ENCODE measurements around the gene CD4. TPM values are rescaled to one million over a fixed set of nuclear protein-coding genes. Genes with fewer than 3 reads are reported as not detected.

Gene CD4
- total RNA-seq, 1 experiment from 2014 or later: not detected

DNA sequence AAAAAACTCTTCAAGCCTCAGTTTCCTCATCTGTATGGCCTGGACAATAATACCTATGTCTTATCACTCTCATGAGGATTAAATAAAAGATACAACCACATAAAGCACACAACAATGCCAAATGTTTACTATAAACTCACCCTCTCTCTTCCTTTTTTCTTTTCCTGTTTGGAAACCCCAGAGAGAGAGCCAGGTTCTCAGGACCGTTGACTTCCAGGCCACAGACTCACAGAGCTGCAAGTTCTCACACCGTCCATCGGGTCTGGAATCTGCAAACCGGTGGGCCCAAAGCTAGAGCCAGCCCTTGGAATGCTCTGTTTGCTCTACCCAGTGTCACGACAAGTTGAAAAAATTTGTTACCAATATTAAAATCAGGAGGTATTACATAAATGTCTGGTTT lies 4.6 kb upstream of the CD4 start:
- ChIA-PET CTCF (interaction anchor here (1.0 kb wide), 1 partner anchor 324 kb away, joined by 3 read pairs; the partner anchor contains the start of gene C1RL), POLR2A (no interaction called here)
- no peak overlapping the region for H3K27ac Mint-ChIP-seq (ENCODE audit: unreplicated experiment)
- H3K4me3 Mint-ChIP-seq (ENCODE audit: unreplicated experiment): no peak overlapping the region
- Histone ChIP-seq H3K36me3 (ENCODE audit: control insufficient read depth, insufficient read depth, low read length) (no peaks in the 10 kb centered on the region), H3K4me1 (peaks cover 3% of the 10 kb centered on the region; the same call in 1 of the 2 replicates), H3K4me3 (ENCODE audit: low read depth, low read length) (no peak overlapping the region), H3K27me3 (replicated peaks; ENCODE audit: control insufficient read depth, insufficient read depth, low read length) (no peaks in the 10 kb centered on the region), H3K9me3 (no peaks in the 10 kb centered on the region)
- intact Hi-C loops (cut with micrococcal nuclease; ENCODE audit: unreplicated experiment): no loop called here
- peaks cover under 1% of the 10 kb centered on the region for H3K4me1 Mint-ChIP-seq (ENCODE audit: low read depth, unreplicated experiment)
- H3K27me3 Mint-ChIP-seq (ENCODE audit: insufficient read depth, unreplicated experiment): no peaks in the 10 kb centered on the region
- no peak for DNase-seq
- TF ChIP-seq CTCF (IDR thresholded peaks at IDR 0.05; ENCODE audit: insufficient read depth in 1 of 2, low read depth in 1 of 2, low read length in 1 of 2, severe bottlenecking in 1 of 2, unreplicated experiment in 1 of 2): no peak
- H3K9me3 Mint-ChIP-seq (ENCODE audit: unreplicated experiment): no peaks in the 10 kb centered on the region
- H3K36me3 Mint-ChIP-seq (ENCODE audit: insufficient read depth, unreplicated experiment): no peaks in the 10 kb centered on the region
- BruUV-seq (replicated peaks): no TSS peak

GRCh38 chr12:6786416-6787094 lies 2.8 kb upstream of the CD4 start:
- Mint-ChIP-seq H3K4me1 (ENCODE audit: low read depth, unreplicated experiment) (no peaks in the 10 kb centered on the region), H3K4me3 (ENCODE audit: unreplicated experiment) (no peak overlapping the region), H3K27ac (ENCODE audit: unreplicated experiment) (no peak overlapping the region), H3K36me3 (ENCODE audit: insufficient read depth, unreplicated experiment) (no peaks in the 10 kb centered on the region), H3K9me3 (ENCODE audit: unreplicated experiment) (no peaks in the 10 kb centered on the region), H3K27me3 (ENCODE audit: insufficient read depth, unreplicated experiment) (no peaks in the 10 kb centered on the region)
- Histone ChIP-seq H3K4me1 (no peaks in the 10 kb centered on the region), H3K27me3 (replicated peaks; ENCODE audit: control insufficient read depth, insufficient read depth, low read length) (no peaks in the 10 kb centered on the region), H3K4me3 (ENCODE audit: low read depth, low read length) (no peak overlapping the region), H3K36me3 (ENCODE audit: control insufficient read depth, insufficient read depth, low read length) (no peaks in the 10 kb centered on the region), H3K9me3 (no peaks in the 10 kb centered on the region)
- POLR2A ChIA-PET: no interaction called here
- TF ChIP-seq CTCF (IDR thresholded peaks at IDR 0.05; ENCODE audit: insufficient read depth in 1 of 2, low read depth in 1 of 2, low read length in 1 of 2, severe bottlenecking in 1 of 2, unreplicated experiment in 1 of 2): no peak
- no peak for DNase-seq
- BruUV-seq (replicated peaks): no TSS peak
- intact Hi-C loops (cut with micrococcal nuclease; ENCODE audit: unreplicated experiment): no loop called here
- CTCF ChIA-PET: no interaction called here

DNA sequence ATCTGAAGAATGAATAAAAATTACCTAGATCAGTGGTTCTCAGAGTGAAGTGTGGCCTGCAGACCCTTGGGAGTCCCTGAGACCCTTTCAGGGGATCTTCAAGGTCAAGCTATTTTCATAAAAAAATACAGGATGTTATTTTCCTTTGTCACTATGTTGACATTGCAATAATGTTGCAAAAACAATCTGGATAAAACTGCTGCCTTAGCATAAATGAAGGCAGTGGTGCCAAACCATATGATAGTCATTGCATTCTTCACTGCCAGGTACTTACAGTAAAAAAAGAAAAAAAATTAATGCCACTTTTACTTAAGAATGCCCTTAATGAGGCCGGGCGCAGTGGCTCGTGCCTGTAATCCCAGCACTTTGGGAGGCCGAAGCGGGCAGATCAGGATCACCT lies 2.0 kb upstream of the CD4 start:
- CTCF ChIA-PET: no interaction called here
- H3K36me3 Mint-ChIP-seq (ENCODE audit: insufficient read depth, unreplicated experiment): no peaks in the 10 kb centered on the region
- Histone ChIP-seq H3K4me3 (ENCODE audit: low read depth, low read length) (no peak overlapping the region), H3K27me3 (replicated peaks; ENCODE audit: control insufficient read depth, insufficient read depth, low read length) (no peaks in the 10 kb centered on the region), H3K4me1 (no peaks in the 10 kb centered on the region), H3K36me3 (ENCODE audit: control insufficient read depth, insufficient read depth, low read length) (no peaks in the 10 kb centered on the region), H3K9me3 (no peaks in the 10 kb centered on the region)
- POLR2A ChIA-PET: no interaction called here
- no peaks in the 10 kb centered on the region for H3K4me1 Mint-ChIP-seq (ENCODE audit: low read depth, unreplicated experiment)
- intact Hi-C loops (cut with micrococcal nuclease; ENCODE audit: unreplicated experiment): no loop called here
- H3K27ac Mint-ChIP-seq (ENCODE audit: unreplicated experiment): no peak overlapping the region
- no peak for TF ChIP-seq CTCF (IDR thresholded peaks at IDR 0.05; ENCODE audit: insufficient read depth in 1 of 2, low read depth in 1 of 2, low read length in 1 of 2, severe bottlenecking in 1 of 2, unreplicated experiment in 1 of 2)
- DNase-seq: no peak
- no peak overlapping the region for H3K4me3 Mint-ChIP-seq (ENCODE audit: unreplicated experiment)
- no peaks in the 10 kb centered on the region for H3K9me3 Mint-ChIP-seq (ENCODE audit: unreplicated experiment)
- BruUV-seq (replicated peaks): no TSS peak
- no peaks in the 10 kb centered on the region for H3K27me3 Mint-ChIP-seq (ENCODE audit: insufficient read depth, unreplicated experiment)
